Cardiac fibroblast (primary cell): Measurements from ENCODE around the gene SPINT2.

Experiments
- DNase-seq, 2 donors: peaks; one replicate each; pipeline versions ENCODE4 v3.0.0 to v3.0.0-alpha.2; 2010; ENCODE audit warnings: low read depth in 2 of 2
- H3K4me3 ChIP-seq, 2 donors: replicated peaks in 1 of 2; 1 replicate in 1 of 2; 2 replicates in 1 of 2; pipeline ENCODE4 v1.5.1; 2011; ENCODE audit warnings: low read depth in 2 of 2, low read length in 2 of 2, mild to moderate bottlenecking in 2 of 2, moderate library complexity in 1 of 2
- TF ChIP-seq, protein P1 (sequence below): IDR thresholded peaks from one replicate; pipeline ENCODE4 v1.5.1; 2011; ENCODE audit warnings: low read depth, mild to moderate bottlenecking, low read length, inconsistent platforms

Gene SPINT2

DNA sequence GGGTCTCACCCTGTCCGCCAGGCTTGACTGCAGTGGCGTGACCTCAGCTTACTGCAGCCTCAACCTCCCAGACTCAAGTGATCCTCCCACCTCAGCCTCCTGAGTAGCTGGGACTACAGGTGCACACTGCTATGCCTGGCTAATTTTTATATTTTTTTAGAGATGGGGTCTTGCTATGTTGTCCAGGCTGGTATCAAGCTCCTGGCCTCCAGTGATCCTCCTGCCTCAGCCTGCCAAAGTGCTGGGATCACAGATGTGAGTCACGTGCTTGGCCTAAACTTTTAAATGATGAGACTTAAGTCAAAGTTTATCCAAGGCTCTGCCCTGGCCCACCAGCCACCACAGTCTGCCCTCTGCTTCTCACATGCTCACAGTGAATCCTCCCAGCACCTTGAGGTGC is 41.9 kb downstream of the SPINT2 start:
- TF ChIP-seq, protein P1, sequence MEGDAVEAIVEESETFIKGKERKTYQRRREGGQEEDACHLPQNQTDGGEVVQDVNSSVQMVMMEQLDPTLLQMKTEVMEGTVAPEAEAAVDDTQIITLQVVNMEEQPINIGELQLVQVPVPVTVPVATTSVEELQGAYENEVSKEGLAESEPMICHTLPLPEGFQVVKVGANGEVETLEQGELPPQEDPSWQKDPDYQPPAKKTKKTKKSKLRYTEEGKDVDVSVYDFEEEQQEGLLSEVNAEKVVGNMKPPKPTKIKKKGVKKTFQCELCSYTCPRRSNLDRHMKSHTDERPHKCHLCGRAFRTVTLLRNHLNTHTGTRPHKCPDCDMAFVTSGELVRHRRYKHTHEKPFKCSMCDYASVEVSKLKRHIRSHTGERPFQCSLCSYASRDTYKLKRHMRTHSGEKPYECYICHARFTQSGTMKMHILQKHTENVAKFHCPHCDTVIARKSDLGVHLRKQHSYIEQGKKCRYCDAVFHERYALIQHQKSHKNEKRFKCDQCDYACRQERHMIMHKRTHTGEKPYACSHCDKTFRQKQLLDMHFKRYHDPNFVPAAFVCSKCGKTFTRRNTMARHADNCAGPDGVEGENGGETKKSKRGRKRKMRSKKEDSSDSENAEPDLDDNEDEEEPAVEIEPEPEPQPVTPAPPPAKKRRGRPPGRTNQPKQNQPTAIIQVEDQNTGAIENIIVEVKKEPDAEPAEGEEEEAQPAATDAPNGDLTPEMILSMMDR, result no peak
- no peak for DNase-seq
- H3K4me3 ChIP-seq, result no peak overlapping the region

DNA sequence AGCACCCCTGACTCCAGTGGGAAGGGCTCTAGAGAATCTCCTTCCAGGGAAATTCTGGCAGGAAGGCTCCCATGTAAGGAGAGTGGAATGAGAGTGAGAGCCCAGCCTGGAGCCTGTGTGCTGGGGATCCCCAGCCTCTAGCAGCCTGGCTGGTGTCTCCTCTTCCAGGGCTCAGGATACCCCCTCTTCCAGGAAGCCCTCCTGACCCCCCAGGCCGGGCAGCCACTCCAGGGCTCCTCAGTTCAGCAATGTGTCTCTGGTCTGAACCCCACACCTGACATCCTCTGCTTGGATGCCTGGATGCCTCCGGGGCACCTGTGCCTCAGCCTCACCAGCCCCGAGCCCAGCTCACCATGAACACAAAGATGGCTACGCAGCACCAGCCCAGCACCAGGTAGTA is 42.7 kb downstream of the SPINT2 start:
- TF ChIP-seq, protein P1, result no peak
- DNase-seq, result no peak
- no peak overlapping the region for H3K4me3 ChIP-seq

DNA sequence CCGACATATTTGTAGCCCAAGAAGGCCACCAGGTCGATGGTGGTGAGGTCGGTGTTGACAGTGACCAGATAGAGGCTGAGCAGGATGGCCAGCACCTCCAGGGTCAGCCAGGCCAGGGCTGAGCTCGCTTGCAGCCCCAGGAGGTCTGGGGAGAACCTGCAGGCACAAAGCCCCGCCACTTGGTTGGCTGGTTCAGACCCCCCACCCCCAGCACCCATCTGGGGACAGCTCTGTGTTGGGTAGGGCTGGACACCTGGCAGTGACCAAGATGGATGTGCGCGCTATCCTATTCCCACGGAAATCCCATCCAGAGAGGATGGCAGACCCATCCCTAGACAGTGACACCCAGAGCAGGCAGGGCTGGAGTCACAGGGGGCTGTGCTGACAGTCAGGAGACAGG is 43.2 kb downstream of the SPINT2 start:
- no peak overlapping the region for H3K4me3 ChIP-seq
- TF ChIP-seq, protein P1, result no peak
- DNase-seq, result no peak

DNA sequence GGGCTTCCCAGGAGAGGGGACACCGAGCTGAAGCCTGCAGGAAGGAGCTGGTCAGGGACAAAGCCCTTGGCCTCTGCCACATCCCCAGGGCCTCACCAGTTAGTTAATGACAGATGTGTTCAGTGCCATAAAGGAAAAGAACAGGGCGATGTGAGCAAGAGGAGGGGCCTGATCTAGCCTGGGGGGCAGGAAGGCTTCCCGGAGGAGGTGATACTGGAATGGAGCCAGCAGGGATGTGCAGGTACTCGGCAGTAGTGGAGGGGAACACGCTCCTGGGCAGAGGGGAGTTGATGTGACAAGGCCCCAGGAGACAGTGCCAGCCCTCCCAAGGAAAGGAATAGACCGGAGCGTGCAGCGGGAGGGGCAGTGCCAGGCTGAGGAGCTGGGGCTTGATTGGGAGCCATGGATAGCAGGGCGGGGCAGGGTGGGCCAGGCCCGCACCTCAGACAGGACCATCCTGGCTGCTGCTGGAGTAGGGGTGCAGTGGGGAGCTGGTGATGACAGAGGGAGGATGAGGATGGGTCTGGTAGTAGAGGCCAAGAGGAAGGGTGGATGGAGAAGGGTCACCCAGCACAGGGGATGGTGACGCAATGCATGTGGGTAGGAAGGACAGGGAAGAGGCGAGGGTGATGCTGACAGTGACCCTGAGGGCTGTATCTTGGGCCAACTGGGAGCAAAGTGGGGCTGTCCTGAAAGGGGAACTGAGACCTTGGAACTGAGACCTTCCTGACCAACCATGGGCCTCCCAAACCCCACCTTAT is 43.8 kb downstream of the SPINT2 start:
- no peak overlapping the region for H3K4me3 ChIP-seq
- TF ChIP-seq, protein P1, result no peak
- DNase-seq, result no peak

DNA sequence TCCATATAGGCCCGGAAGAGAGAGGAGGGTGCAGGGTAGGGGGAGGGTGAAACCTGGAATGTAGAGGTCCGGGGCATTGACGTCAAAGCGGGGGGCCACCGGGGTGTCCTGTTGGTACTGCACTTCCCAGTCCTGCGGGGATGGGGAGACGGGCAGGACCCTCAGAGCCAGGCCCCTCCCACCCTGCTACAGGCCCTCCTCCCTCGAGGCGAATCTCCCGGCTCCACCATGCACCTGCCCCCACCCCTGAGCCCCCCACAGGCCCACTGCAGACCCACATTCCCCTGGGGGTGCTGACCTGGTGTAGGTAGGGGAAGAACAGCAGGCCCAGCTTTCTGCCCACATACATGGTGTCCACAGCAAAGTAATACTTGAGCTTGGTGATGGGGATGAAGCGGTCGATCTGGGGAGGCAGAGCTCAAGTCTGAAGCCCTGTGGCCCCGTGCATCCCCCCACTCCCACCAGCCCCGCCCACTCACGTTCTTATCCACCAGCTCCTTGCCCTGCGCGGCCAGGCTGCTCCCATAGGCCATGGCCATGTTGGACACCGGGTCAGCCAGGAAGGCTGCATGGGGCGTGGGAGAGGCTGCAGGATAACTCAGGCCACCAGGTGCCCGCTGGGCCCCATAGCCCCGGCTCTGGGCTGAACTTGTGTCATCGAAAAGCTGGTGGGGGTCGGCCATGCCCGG is 44.7 kb downstream of the SPINT2 start:
- H3K4me3 ChIP-seq, result no peak overlapping the region
- no peak for DNase-seq
- TF ChIP-seq, protein P1, result no peak

DNA sequence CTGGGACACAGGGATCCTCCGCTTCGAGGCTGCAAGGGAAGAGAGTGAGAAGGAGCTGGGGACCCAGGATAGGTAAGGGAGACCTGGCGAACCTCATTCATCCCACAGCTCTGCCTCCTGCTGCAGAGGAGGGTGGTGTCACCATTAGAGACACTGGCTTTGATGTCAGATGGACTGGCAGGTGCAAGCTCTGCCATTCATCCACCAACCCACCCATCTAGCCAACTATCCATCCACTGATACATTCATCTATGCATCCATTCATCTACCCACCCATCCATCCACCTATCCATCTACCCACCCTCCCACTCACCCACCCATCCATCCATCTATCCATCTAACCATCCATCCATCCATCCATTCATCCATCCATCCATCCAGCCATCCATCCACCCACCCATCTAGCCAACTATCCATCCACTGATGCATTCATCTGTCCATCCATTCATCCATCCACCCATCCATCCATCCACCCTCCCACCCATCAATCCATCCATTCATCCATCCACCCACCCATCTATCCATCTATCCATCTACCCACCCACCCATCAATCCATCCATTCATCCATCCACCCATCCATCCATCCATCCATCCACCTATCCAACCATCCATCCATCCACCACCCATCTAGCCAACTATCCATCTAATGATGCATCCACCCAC is 45.4 kb downstream of the SPINT2 start:
- H3K4me3 ChIP-seq, result no peak overlapping the region
- TF ChIP-seq, protein P1, result no peak
- no peak for DNase-seq
